H1 (cell line): Measurements from ENCODE around the gene OR6C70. TPM values are rescaled to one million over a fixed set of nuclear protein-coding genes. Genes with fewer than 3 reads are reported as not detected.

Experiments
- GTF2F1 ChIP-seq: IDR thresholded peaks from 2 replicates; pipeline ENCODE4 v1.6.1; 2012; ENCODE audit warnings: low read depth, low read length, improper control_type of control experiment, borderline replicate concordance
- NANOG ChIP-seq: IDR thresholded peaks from 2 replicates; pipeline ENCODE4 v1.6.1; 2011; ENCODE audit warnings: low read length, low read depth, mild to moderate bottlenecking, inconsistent platforms; ENCODE audit not compliant: insufficient read depth, poor library complexity, severe bottlenecking
- RXRA ChIP-seq: IDR thresholded peaks from 2 replicates; pipeline ENCODE4 v1.6.1; 2011; ENCODE audit warnings: low read depth, mild to moderate bottlenecking, low read length, moderate library complexity; ENCODE audit not compliant: insufficient read depth
- SIN3A ChIP-seq, 2 experiments: IDR thresholded peaks in 1 of 2; conservative IDR thresholded peaks in 1 of 2; 2 replicates each; pipeline ENCODE4 v1.6.1; 2011 to 2012; ENCODE audit warnings: low read length in 2 of 2, improper control_type of control experiment in 1 of 2, low read depth in 1 of 2, mild to moderate bottlenecking in 1 of 2
- SIRT6 ChIP-seq: IDR thresholded peaks from one replicate; pipeline ENCODE4 v1.7.1; 2012; ENCODE audit warnings: low read length, inconsistent platforms
- SP2 ChIP-seq: IDR thresholded peaks from 2 replicates; pipeline ENCODE4 v1.6.1; 2012; ENCODE audit warnings: mild to moderate bottlenecking, low read length, inconsistent platforms
- TCF12 ChIP-seq: IDR thresholded peaks from 2 replicates; pipeline ENCODE4 v1.6.1; 2011; ENCODE audit warnings: low read depth, mild to moderate bottlenecking, low read length
- polyA plus RNA-seq, 7 experiments: library from polyadenylated mRNA; depleted of rRNA in 3 of 7; stranded (reverse) in 5 of 7; unstranded in 2 of 7; fragments of >200 nt in 5 of 7; fragments of 200-250 nt in 2 of 7; gene quantifications; 1 replicate in 5 of 7; 2 replicates in 1 of 7; 4 replicates in 1 of 7; pipeline versions ENCODE4 v1.2.1 to v1.2.3, GENCODE V29; 2011 to 2013; ENCODE audit warnings: missing spikeins in 2 of 7, mixed read lengths in 2 of 7
- total RNA-seq: library from RNA; stranded (reverse); fragmentation: NEBNext Ultra II Directional; extraction: Animal tissue kit (Norgen Biotek cat#: 25700); gene quantifications from 2 replicates; pipeline ENCODE4 v1.2.1, GENCODE V29; 2021
- TF ChIP-seq, protein P1 (sequence below): fragments of 300-600 bp; sonication (generic); IDR thresholded peaks from 2 replicates; pipeline ENCODE4 v1.7.1; 2012; ENCODE audit warnings: low read length, moderate library complexity, mild to moderate bottlenecking, inconsistent platforms; ENCODE audit not compliant: insufficient replicate concordance

OR6C70 gene
- total and polyA plus RNA-seq, 2 of the 8 experiments (the other 6 are each of a cell fraction or from before 2014, with no cell fraction given): not detected

DNA sequence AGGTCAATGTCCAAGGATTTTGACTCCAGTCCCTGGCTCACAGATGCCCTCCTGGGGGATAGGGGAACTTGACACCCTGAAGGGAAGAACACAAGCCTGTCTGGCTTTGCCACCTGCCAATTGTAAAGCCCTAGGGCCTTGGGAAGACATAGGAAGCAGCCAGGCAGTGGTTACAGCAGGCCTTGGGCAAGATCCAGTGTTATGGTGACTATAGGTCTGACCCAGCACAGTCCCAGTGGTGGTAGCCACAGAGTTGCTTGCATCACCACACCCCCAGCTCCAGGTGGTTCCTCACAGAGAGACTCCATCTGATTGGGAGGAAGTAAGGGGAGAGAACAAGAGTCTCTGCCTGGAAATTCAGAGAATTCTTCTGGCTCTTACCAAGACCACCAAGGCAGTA is 46.5 kb upstream of the OR6C70 start (continued):
- TF ChIP-seq, protein P1, sequence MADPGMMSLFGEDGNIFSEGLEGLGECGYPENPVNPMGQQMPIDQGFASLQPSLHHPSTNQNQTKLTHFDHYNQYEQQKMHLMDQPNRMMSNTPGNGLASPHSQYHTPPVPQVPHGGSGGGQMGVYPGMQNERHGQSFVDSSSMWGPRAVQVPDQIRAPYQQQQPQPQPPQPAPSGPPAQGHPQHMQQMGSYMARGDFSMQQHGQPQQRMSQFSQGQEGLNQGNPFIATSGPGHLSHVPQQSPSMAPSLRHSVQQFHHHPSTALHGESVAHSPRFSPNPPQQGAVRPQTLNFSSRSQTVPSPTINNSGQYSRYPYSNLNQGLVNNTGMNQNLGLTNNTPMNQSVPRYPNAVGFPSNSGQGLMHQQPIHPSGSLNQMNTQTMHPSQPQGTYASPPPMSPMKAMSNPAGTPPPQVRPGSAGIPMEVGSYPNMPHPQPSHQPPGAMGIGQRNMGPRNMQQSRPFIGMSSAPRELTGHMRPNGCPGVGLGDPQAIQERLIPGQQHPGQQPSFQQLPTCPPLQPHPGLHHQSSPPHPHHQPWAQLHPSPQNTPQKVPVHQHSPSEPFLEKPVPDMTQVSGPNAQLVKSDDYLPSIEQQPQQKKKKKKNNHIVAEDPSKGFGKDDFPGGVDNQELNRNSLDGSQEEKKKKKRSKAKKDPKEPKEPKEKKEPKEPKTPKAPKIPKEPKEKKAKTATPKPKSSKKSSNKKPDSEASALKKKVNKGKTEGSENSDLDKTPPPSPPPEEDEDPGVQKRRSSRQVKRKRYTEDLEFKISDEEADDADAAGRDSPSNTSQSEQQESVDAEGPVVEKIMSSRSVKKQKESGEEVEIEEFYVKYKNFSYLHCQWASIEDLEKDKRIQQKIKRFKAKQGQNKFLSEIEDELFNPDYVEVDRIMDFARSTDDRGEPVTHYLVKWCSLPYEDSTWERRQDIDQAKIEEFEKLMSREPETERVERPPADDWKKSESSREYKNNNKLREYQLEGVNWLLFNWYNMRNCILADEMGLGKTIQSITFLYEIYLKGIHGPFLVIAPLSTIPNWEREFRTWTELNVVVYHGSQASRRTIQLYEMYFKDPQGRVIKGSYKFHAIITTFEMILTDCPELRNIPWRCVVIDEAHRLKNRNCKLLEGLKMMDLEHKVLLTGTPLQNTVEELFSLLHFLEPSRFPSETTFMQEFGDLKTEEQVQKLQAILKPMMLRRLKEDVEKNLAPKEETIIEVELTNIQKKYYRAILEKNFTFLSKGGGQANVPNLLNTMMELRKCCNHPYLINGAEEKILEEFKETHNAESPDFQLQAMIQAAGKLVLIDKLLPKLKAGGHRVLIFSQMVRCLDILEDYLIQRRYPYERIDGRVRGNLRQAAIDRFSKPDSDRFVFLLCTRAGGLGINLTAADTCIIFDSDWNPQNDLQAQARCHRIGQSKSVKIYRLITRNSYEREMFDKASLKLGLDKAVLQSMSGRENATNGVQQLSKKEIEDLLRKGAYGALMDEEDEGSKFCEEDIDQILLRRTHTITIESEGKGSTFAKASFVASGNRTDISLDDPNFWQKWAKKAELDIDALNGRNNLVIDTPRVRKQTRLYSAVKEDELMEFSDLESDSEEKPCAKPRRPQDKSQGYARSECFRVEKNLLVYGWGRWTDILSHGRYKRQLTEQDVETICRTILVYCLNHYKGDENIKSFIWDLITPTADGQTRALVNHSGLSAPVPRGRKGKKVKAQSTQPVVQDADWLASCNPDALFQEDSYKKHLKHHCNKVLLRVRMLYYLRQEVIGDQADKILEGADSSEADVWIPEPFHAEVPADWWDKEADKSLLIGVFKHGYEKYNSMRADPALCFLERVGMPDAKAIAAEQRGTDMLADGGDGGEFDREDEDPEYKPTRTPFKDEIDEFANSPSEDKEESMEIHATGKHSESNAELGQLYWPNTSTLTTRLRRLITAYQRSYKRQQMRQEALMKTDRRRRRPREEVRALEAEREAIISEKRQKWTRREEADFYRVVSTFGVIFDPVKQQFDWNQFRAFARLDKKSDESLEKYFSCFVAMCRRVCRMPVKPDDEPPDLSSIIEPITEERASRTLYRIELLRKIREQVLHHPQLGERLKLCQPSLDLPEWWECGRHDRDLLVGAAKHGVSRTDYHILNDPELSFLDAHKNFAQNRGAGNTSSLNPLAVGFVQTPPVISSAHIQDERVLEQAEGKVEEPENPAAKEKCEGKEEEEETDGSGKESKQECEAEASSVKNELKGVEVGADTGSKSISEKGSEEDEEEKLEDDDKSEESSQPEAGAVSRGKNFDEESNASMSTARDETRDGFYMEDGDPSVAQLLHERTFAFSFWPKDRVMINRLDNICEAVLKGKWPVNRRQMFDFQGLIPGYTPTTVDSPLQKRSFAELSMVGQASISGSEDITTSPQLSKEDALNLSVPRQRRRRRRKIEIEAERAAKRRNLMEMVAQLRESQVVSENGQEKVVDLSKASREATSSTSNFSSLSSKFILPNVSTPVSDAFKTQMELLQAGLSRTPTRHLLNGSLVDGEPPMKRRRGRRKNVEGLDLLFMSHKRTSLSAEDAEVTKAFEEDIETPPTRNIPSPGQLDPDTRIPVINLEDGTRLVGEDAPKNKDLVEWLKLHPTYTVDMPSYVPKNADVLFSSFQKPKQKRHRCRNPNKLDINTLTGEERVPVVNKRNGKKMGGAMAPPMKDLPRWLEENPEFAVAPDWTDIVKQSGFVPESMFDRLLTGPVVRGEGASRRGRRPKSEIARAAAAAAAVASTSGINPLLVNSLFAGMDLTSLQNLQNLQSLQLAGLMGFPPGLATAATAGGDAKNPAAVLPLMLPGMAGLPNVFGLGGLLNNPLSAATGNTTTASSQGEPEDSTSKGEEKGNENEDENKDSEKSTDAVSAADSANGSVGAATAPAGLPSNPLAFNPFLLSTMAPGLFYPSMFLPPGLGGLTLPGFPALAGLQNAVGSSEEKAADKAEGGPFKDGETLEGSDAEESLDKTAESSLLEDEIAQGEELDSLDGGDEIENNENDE: no peak
- TF ChIP-seq RXRA: no peak
- TF ChIP-seq GTF2F1: no peak
- TF ChIP-seq SP2: no peak
- no peak for TF ChIP-seq NANOG
- no peak for TF ChIP-seq TCF12
- no peak for TF ChIP-seq SIRT6
- TF ChIP-seq SIN3A (conservative IDR thresholded peaks at IDR 0.05 in 1 of 2, IDR thresholded peaks at IDR 0.05 in 1 of 2; ENCODE audit: low read depth in 1 of 2, low read length in 2 of 2): no peak
